Heart left ventricle (tissue), 16 donors: Measurements from ENCODE around the gene ACACA. TPM values are rescaled to one million over a fixed set of nuclear protein-coding genes. Genes with fewer than 3 reads are reported as not detected.

Experiments
- ATAC-seq, 4 donors: fragments of 200-7000 bp; cut with Tn5 transposase; one replicate each; pipeline ENCODE4 v1.9.1; 2020 to 2022; ENCODE audit warnings: moderate library complexity in 4 of 4, mild to moderate bottlenecking in 3 of 4, moderate number of reproducible peaks in 1 of 4
- DNase-seq, 5 donors: peaks; one replicate each; pipeline ENCODE4 v3.0.0-alpha.2; 2020
- H3K27ac ChIP-seq, 12 donors: fragments of 200-600 bp; sonication (generic) in 4 of 12; one replicate each; pipeline versions ENCODE4 v1.5.0 to v1.8.0; 2016 to 2022; ENCODE audit warnings: mild to moderate bottlenecking in 2 of 12
- H3K27me3 ChIP-seq, 9 donors: fragments of 200-600 bp; sonication (generic) in 2 of 9; one replicate each; pipeline versions ENCODE4 v1.5.1 to v1.8.0; 2016 to 2022; ENCODE audit warnings: mild to moderate bottlenecking in 3 of 9
- H3K36me3 ChIP-seq, 9 donors: fragments of 200-600 bp; sonication (generic) in 2 of 9; one replicate each; pipeline versions ENCODE4 v1.5.0 to v1.8.0; 2018 to 2022; ENCODE audit warnings: mild to moderate bottlenecking in 2 of 9
- H3K4me1 ChIP-seq, 12 donors: fragments of 200-600 bp; sonication (generic) in 4 of 12; one replicate each; pipeline versions ENCODE4 v1.5.0 to v1.8.0; 2016 to 2022; ENCODE audit warnings: mild to moderate bottlenecking in 3 of 12
- H3K4me3 ChIP-seq, 12 donors: fragments of 200-600 bp; sonication (generic) in 4 of 12; one replicate each; pipeline versions ENCODE4 v1.5.0 to v1.8.0; 2017 to 2022; ENCODE audit warnings: mild to moderate bottlenecking in 9 of 12, moderate library complexity in 4 of 12
- H3K9me3 ChIP-seq, 12 donors: fragments of 200-600 bp; sonication (generic) in 4 of 12; one replicate each; pipeline versions ENCODE4 v1.5.0 to v1.8.0; 2016 to 2022; ENCODE audit warnings: mild to moderate bottlenecking in 1 of 12
- POLR2A ChIP-seq, 2 donors: fragments of 450-650 bp; IDR thresholded peaks; one replicate each; pipeline ENCODE4 v1.6.1; 2017; ENCODE audit warnings: antibody characterized with exemption in 2 of 2, mild to moderate bottlenecking in 2 of 2, moderate library complexity in 2 of 2
- WGBS, 4 donors: extraction: QIAGEN DNeasy Blood & Tissue Kit in 2 of 4; methylation state at CpG; one replicate each; pipeline versions ENCODE4 v1.1.5 to v1.1.7; 2013 to 2018; 5-methylcytosine and 5-hydroxymethylcytosine counted together
- intact Hi-C, 10 donors: fragments of 100-400 bp; cut with DNase I; formaldehyde crosslinking; loops; one replicate each; pipeline versions ENCODE4 v1.11.1 to v1.14.2; 2022
- polyA plus RNA-seq, 2 donors: library from polyadenylated mRNA; stranded (reverse); fragments of 200-250 nt; gene quantifications; one replicate each; pipeline ENCODE4 v1.2.3, GENCODE V29; 2013
- total RNA-seq, 9 donors: library from RNA; depleted of rRNA in 2 of 9; stranded (reverse); fragments of >200 nt in 2 of 9; fragmentation: NEBNext Ultra II Directional in 3 of 9; extraction: Animal tissue kit (Norgen Biotek cat#: 25700) in 3 of 9; gene quantifications; one replicate each; pipeline versions ENCODE4 v1.1.0 to v1.2.4, GENCODE V29; 2016 to 2023
- TF ChIP-seq, protein P1 (sequence below), 12 donors: fragments of 200-600 bp; sonication (generic) in 4 of 12; IDR thresholded peaks; one replicate each; pipeline versions ENCODE4 v1.5.0 to v1.8.0; 2018 to 2022; ENCODE audit warnings: antibody characterized with exemption in 12 of 12, mild to moderate bottlenecking in 5 of 12
- donor health status: ischemic (EF 13 %, LVEDD 7.1; RV severe dilation, severe dysfunction).
- donor health status: healthy with polysubstance abuse.
- donor health status: DM: no; HTN: yes; CAD: no.
- donor health status: DM: no; HTN: no; CAD: no.
- donor health status: ischemic (EF 25% LVEDD 6.9; RV normal size, moderate dysfunction).
- donor health status: ischemic (EF 25% LVEDD 5.7; RV mildly dilated, moderate dysfunction).
- donor health status: healthy.
- donor health status: DM: yes; HTN: yes; CAD: no.
- donor health status: ischemic (EF 35%, LVEDD 5.7; RV mildly dilated, moderate dysfunction).
- donor health status: nonischemic (EF 11% LVEDD 7.7; RV severe dilation, severe dysfunction).
- donor health status: DM: yes; HTN: yes; CAD: no.
- donor health status: PGD.
- donor health status: ischemic (EF 29% LVEDD 5.4; RV normal size, mild dysfunction).
- donor health status: nonischemic (EF 23%, LVEDD 6.1; RV moderate dilation, normal function).

ACACA gene
- total and polyA plus RNA-seq, 11 donors: 6.2 to 33.0 (median 15.8) TPM

DNA sequence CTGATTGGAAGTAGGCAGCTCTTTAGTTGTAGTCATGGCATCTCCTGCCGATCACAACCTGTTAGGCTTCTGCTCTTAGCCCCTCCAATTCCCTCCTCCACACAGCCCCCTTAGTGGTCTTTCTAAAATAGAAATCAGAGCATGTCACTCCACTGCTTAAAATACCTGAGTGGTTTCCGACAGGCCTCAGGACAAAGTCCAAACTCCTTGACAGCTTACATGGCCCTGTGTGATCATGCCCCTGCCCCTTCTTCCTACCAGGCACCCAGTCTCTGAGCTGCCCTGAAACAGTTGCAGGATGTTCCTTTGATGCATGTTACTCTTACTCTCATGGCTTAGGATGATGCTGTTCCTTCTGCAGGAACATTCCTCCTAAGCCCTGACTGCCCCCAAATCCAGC is 310.6 kb downstream of the ACACA start:
- no peak overlapping the region for H3K27ac ChIP-seq
- intact Hi-C loops: no loop called here
- ATAC-seq (no peak), DNase-seq (no peak)
- H3K4me3 ChIP-seq: no peak overlapping the region
- peaks cover 0 to 57% (median 36%) of the 10 kb centered on the region in 9 donors for H3K36me3 ChIP-seq
- WGBS, 4 donors: 68 to 83% (median 77%) methylated on average over 2 of the region's 2 CpGs
- H3K9me3 ChIP-seq: no peaks in the 10 kb centered on the region
- no peaks in the 10 kb centered on the region for H3K27me3 ChIP-seq
- H3K4me1 ChIP-seq: peaks cover 0 to 5% (median 0%) of the 10 kb centered on the region in 12 donors
- no peak for TF ChIP-seq POLR2A (IDR thresholded peaks at IDR 0.05)
- TF ChIP-seq, protein P1, sequence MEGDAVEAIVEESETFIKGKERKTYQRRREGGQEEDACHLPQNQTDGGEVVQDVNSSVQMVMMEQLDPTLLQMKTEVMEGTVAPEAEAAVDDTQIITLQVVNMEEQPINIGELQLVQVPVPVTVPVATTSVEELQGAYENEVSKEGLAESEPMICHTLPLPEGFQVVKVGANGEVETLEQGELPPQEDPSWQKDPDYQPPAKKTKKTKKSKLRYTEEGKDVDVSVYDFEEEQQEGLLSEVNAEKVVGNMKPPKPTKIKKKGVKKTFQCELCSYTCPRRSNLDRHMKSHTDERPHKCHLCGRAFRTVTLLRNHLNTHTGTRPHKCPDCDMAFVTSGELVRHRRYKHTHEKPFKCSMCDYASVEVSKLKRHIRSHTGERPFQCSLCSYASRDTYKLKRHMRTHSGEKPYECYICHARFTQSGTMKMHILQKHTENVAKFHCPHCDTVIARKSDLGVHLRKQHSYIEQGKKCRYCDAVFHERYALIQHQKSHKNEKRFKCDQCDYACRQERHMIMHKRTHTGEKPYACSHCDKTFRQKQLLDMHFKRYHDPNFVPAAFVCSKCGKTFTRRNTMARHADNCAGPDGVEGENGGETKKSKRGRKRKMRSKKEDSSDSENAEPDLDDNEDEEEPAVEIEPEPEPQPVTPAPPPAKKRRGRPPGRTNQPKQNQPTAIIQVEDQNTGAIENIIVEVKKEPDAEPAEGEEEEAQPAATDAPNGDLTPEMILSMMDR (IDR thresholded peaks at IDR 0.05): no peak

GRCh38 chr17:37094391-37094790 is 312.2 kb downstream of the ACACA start:
- 71 to 85% (median 77%) methylated on average over 4 of the region's 4 CpGs for WGBS, 4 donors

DNA sequence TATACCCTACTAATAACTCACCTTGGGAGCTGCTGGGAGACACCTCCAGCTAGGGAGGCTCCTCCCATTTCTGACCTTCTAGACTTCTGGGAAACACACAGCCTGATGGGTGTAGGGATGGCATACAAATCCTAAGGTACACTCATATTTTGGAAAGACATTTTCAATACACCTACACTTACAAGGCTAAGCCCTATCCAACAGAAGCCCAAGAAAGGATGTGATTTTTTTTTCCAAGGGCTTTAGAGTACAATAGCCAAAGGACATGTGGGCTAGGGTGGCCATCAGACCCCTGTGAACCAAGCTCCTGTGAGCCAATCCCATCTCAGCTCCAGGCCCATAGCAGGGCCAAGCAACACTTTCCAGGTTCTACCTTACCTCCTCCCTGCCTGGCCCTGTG is 313.9 kb downstream of the ACACA start:
- no peak overlapping the region for H3K27ac ChIP-seq
- intact Hi-C loops: no loop called here
- H3K4me1 ChIP-seq: peaks cover 0 to 24% (median 0%) of the 10 kb centered on the region in 12 donors
- no peaks in the 10 kb centered on the region for H3K27me3 ChIP-seq
- no peak overlapping the region for H3K4me3 ChIP-seq
- H3K36me3 ChIP-seq: peaks cover 0 to 64% (median 41%) of the 10 kb centered on the region in 9 donors
- DNase-seq: no peak
- no peaks in the 10 kb centered on the region for H3K9me3 ChIP-seq
- ATAC-seq: no peak
- TF ChIP-seq POLR2A (IDR thresholded peaks at IDR 0.05): no peak
- TF ChIP-seq, protein P1 (IDR thresholded peaks at IDR 0.05): no peak

More at GRCh38 chr17:37094391-37094790, 312.2 kb downstream of the ACACA start:
- Histone ChIP-seq H3K36me3 (peaks cover 0 to 57% (median 36%) of the 10 kb centered on the region in 9 donors), H3K4me3 (no peak overlapping the region), H3K27me3 (no peaks in the 10 kb centered on the region), H3K27ac (no peak overlapping the region), H3K4me1 (peaks cover 0 to 14% (median 0%) of the 10 kb centered on the region in 12 donors), H3K9me3 (no peaks in the 10 kb centered on the region)
- no peak for TF ChIP-seq POLR2A (IDR thresholded peaks at IDR 0.05)
- TF ChIP-seq, protein P1 (IDR thresholded peaks at IDR 0.05): no peak
- DNase-seq: no peak
- intact Hi-C loops: no loop called here
- no peak for ATAC-seq

- no peak overlapping the region for H3K27ac ChIP-seq
- TF ChIP-seq, protein P1 (IDR thresholded peaks at IDR 0.05): no peak
- TF ChIP-seq POLR2A (IDR thresholded peaks at IDR 0.05): no peak
- no peaks in the 10 kb centered on the region for H3K9me3 ChIP-seq
- intact Hi-C loops: no loop called here
- peaks cover 0 to 24% (median 0%) of the 10 kb centered on the region in 12 donors for H3K4me1 ChIP-seq
- H3K4me3 ChIP-seq: no peak overlapping the region
- WGBS, 4 donors: 93 to 97% (median 95%) methylated on average over 2 of the region's 2 CpGs
- ATAC-seq (no peak), DNase-seq (no peak)
- H3K36me3 ChIP-seq: peaks cover 0 to 61% (median 41%) of the 10 kb centered on the region in 9 donors
- no peaks in the 10 kb centered on the region for H3K27me3 ChIP-seq
These were observed 314.6 kb downstream of the ACACA start for GRCh38 chr17:37092071-37092470.
